Measurements from ENCODE around the gene NAALADL2.
"Not testable (repeated sequence)": the region's sequence is repeated elsewhere in the genome, so short reads cannot be mapped to it uniquely, and the experiment has no call there.

GRCh38 chr3:175614107-175614506, 755.0 kb downstream of the NAALADL2 start:
- TF ChIP-seq, protein P1, sequence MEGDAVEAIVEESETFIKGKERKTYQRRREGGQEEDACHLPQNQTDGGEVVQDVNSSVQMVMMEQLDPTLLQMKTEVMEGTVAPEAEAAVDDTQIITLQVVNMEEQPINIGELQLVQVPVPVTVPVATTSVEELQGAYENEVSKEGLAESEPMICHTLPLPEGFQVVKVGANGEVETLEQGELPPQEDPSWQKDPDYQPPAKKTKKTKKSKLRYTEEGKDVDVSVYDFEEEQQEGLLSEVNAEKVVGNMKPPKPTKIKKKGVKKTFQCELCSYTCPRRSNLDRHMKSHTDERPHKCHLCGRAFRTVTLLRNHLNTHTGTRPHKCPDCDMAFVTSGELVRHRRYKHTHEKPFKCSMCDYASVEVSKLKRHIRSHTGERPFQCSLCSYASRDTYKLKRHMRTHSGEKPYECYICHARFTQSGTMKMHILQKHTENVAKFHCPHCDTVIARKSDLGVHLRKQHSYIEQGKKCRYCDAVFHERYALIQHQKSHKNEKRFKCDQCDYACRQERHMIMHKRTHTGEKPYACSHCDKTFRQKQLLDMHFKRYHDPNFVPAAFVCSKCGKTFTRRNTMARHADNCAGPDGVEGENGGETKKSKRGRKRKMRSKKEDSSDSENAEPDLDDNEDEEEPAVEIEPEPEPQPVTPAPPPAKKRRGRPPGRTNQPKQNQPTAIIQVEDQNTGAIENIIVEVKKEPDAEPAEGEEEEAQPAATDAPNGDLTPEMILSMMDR (conservative IDR thresholded peaks at IDR 0.05; ENCODE audit: low read depth, low read length), result not testable (repeated sequence)
- TF ChIP-seq POLR2A (IDR thresholded peaks at IDR 0.05; ENCODE audit: low read depth, low read length); MAFK (IDR thresholded peaks at IDR 0.05; ENCODE audit: low read depth, low read length); RAD21 (IDR thresholded peaks at IDR 0.05; ENCODE audit: low read length); ELK1 (IDR thresholded peaks at IDR 0.05; ENCODE audit: borderline replicate concordance, low read depth, low read length); RCOR1 (IDR thresholded peaks at IDR 0.05; ENCODE audit: insufficient replicate concordance, low read length); NFE2L2 (IDR thresholded peaks at IDR 0.05; ENCODE audit: low read depth, low read length); CHD1 (IDR thresholded peaks at IDR 0.05; ENCODE audit: low read depth, low read length); CEBPB (IDR thresholded peaks at IDR 0.05; ENCODE audit: low read depth, low read length); RFX5 (IDR thresholded peaks at IDR 0.05; ENCODE audit: low read depth, low read length): not testable (repeated sequence)

Measured in IMR-90 (cell line).